Astrocyte of the cerebellum (primary cell): ENCODE measurements around the gene TMPRSS11D.

Experiments
- DNase-seq: peaks from one replicate; pipeline ENCODE4 v3.0.0-alpha.2; 2011; ENCODE audit warnings: low read depth
- H3K4me3 ChIP-seq: 2 replicates; pipeline ENCODE4 v1.5.1; 2011; ENCODE audit warnings: mild to moderate bottlenecking, low read depth, low read length, moderate library complexity
- CTCF ChIP-seq: IDR thresholded peaks from 2 replicates; pipeline ENCODE4 v1.5.1; 2012; ENCODE audit warnings: low read length, low read depth, moderate library complexity, mild to moderate bottlenecking; ENCODE audit errors: missing control alignments
- in situ Hi-C: cut with HindIII; loops from 2 replicates; pipeline ENCODE4 v1.10.0; 2017; ENCODE audit warnings: low sequenced_read_pairs

Gene TMPRSS11D

GRCh38 chr4:67883902-67884301, at the start of gene TMPRSS11D:
TSS of gene TMPRSS11D (minus strand) at chr4:67884002. CDS start at chr4:67883933, 69 bp downstream.
- in situ Hi-C loops, result no loop called here
- DNase-seq, result no peak
- no peak within 1 kb of the TSS for H3K4me3 ChIP-seq
- TF ChIP-seq CTCF, result no peak

GRCh38 chr4:67933038-67933437, 49.2 kb upstream of the TMPRSS11D start:
- in situ Hi-C loops, result no loop called here
- H3K4me3 ChIP-seq, result no peak overlapping the region
- no peak for TF ChIP-seq CTCF
- no peak for DNase-seq

GRCh38 chr4:67931256-67931655, 47.5 kb upstream of the TMPRSS11D start:
- no peak for TF ChIP-seq CTCF
- DNase-seq, result no peak
- H3K4me3 ChIP-seq, result no peak overlapping the region
- in situ Hi-C loops, result no loop called here

GRCh38 chr4:67929426-67929825, 45.6 kb upstream of the TMPRSS11D start:
- no peak for TF ChIP-seq CTCF
- DNase-seq, result peak; percentile 39
- no peak overlapping the region for H3K4me3 ChIP-seq
- in situ Hi-C loops, result no loop called here

GRCh38 chr4:67928546-67928945, 44.7 kb upstream of the TMPRSS11D start:
- in situ Hi-C loops, result no loop called here
- no peak overlapping the region for H3K4me3 ChIP-seq
- no peak for DNase-seq
- no peak for TF ChIP-seq CTCF

- DNase-seq, result no peak
- no peak overlapping the region for H3K4me3 ChIP-seq
- in situ Hi-C loops, result no loop called here
- TF ChIP-seq CTCF, result no peak
Measured at GRCh38 chr4:67927251-67927650, 43.4 kb upstream of the TMPRSS11D start.

GRCh38 chr4:67926485-67926884, 42.7 kb upstream of the TMPRSS11D start:
- no peak for TF ChIP-seq CTCF
- in situ Hi-C loops, result no loop called here
- no peak for DNase-seq
- no peak overlapping the region for H3K4me3 ChIP-seq
